GM19397 (cell line): ENCODE results near the gene PLEKHD1.

ENCODE experiments used
- ATAC-seq: cut with Tn5 transposase; IDR thresholded peaks from one replicate; pipeline ENCODE4 v1.9.1; 2021; ENCODE audit warnings: mild to moderate bottlenecking, moderate library complexity; ENCODE audit not compliant: unreplicated experiment

The PLEKHD1 gene

DNA sequence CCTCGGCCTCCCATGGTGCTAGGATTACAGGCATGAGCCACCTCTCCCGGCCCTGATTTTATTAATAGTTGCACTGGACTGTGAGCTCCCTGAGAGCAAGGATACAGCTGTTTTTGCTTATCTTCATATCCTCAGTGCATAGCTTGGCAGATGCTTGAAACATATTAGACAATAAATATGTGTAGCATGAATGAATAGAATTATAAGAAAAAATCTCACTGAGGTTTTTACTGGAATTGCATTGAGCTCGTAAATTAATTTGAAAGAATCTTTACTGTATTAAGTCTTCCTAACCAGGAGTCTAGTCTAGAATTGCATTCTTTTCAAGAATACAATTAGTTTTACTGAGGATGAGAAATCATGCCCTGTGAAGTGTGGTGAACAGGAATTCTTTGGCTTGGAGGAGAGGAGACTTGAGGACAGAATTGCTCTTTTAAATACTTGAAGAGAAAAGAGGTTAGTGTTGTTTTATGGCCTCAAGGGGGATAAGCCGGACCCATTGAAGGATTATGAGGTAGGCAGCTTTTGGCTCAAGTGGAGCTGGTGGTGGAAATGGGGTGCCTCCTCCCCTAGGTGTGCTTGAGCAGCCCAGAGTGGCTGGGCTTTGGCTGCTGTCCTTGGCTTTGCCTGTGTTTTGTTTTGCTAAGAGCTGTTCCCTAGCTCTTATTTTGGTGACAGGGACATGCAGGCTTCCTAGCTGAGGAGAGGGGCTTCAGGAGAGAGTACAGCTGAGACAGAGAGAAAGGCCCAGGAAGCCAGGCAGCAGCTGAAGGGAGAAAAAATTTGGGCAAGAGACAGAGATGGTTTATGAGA lies 34.0 kb downstream of the PLEKHD1 start:
- no peak for ATAC-seq

DNA sequence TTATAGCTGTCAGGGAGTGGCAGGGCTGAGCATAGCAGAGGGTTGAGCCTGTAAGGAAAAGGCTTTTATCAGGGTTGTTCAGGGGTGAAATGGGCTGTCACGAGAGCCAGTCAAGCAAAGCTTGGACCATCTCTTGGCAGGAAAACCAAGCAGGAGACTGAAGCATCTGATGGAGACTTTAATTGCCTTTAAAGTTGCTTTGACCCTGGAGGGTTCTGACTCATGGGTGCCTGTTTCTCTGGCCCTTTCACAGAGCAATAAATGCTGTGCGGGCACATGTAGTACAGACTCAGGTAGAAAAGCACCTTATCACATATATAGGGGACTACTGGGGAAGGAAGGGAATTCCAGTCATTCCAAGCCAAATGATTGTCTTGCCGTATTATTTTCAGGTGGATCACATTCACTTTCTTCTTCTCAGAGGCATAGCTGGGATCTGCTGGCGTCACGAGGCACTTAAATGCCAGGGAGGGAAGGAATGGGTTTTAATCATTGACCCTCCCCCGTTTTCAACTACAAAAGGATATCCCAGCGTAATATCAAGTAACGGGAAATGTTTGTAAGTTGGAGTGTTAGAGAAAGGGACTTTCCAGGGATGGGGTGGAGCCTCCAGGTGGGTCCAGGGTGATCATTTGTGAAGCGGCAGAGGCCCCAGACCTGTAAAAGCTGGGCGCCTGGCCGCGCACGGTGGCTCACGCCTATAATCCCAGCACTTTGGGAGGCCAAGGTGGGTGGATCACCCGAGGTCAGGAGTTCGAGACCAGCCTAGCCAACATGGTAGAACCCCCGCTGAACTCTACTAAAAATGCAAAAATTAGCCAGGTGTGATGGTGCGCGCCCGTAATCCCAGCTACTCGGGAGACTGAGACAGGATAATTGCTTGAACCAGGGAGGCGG lies 34.9 kb downstream of the PLEKHD1 start:
- ATAC-seq, result no peak

DNA sequence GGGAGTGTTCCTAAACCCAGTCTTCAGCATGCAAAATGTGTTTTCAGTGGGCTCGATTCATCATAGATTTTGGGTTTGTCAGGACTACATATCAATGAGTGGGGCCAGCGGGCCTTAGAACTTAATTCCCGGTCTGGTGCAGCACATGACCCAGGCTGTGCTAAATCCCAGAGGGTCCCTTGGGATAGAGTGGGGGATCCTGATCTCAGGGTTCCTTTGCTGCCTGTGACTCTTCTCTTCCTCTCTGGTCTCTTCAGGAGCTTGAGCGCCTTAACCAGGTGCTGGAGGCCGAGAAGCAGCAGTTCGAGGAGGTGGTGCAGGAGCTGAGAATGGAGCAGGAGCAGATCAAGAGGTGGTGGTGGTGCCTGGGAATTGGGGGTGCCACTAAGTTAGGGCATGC lies 37.5 kb downstream of the PLEKHD1 start:
- ATAC-seq, result no peak

DNA sequence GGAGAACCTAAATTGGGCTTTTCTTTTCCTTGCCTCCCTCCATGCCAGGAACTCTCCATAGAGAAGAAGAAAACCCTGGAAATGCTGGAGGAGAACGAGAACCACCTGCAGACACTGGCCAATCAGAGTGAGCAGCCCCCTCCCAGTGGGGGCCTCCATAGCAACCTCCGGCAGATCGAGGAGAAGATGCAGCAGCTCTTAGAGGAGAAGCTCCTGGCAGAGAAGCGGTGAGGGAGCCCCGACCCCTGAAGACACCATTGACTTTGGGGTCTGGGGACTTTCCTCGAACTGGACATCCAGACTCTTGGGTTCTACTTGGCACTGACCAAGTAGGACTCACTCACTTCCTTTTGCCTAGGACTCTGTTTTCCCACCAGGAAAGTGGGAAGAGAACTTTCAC lies 41.4 kb downstream of the PLEKHD1 start:
- ATAC-seq, result no peak

DNA sequence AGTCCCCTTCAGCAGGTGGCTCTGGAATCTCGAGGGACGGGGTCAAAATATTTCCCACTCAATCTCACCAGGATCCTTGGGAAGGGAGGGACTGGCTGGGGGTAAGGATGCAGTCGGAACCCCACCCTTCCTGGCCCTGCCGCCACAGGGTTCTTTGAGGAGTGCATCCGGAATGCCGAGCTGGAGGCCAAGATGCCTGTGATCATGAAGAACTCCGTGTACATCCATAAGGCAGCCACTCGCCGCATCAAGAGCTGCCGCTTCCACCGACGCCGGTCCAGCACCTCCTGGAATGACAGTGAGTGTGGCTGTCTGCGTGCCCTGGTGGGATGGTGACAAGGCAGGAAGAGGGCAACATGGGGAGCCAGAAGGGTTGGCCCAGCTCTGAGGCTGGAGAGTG lies 43.1 kb downstream of the PLEKHD1 start:
- no peak for ATAC-seq

DNA sequence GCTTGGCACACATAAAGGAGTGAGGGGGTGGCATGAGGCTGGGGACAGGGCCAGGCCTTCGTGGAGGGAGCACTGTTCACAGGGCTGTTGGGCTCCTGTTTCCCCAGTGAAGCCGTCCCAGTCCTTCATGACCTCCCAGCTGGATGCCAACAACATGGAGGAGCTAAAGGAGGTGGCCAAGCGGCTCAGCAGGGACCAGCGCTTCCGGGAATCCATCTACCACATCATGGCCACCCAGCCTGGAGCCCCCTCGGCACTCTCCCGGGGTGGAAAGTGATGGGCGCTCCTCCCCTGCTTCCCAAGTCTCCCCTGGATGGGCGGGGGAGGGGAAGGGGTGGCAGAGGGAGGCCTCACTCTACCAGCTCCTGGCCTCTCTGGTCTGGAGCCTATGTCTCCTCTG lies 43.6 kb downstream of the PLEKHD1 start:
- no peak for ATAC-seq

DNA sequence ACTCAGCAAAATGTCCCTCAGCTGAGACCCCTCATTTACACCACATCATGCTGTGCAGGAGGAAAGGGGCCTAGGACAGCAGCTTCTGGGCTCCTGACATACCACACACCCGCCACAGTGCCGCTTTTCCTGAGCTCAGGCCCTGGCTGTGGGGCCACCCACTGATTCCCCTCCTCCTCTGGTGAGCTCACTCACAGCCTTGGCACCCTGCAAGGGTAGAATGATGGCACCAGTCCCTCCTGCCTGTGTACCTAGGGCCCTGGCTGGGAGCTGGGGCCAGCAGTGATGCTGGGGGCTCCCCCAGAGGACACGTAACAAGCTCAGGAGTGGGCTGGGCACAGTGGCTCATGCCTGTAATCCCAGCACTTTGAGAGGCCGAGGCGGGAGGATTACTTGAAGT lies 44.4 kb downstream of the PLEKHD1 start:
- no peak for ATAC-seq

DNA sequence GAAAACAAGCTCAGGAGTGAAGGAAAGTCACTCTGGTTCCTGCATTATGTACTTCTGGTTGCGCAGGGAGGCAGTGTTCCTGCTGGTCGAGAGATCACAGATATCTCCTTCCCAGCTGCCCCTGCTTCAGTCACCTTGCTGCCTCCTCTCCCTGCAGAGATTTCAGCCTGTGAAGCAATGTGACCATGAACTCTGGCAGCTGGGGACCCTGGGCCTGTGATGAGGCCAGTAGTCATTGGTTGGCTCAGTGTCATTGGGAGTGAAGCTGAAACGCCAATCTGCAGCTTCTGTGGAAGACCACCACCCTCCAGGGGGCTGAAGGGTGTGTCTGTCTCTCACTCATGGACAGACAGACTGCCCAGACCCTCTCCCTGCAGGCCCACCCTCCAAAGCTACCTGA lies 45.0 kb downstream of the PLEKHD1 start:
- ATAC-seq, result no peak

DNA sequence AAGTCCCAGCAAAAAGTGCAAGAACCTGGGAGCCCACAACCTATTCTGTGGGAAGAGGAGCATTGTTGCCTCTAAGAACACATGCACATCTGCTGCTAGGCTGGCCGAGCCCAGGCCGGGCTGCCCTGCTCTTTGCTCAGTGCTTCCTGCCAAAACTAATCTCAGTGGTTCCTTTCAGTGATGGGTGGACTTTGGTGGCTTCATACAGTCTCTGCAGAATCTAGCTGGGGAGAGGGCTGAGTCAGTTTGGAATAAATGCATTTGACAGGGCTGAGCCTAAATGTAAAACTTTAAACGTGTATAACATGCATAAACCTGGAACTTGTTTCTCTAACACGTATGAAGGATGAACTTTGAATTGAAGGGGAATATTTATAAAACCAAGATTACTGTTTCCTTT lies 45.6 kb downstream of the PLEKHD1 start:
- ATAC-seq, result no peak

DNA sequence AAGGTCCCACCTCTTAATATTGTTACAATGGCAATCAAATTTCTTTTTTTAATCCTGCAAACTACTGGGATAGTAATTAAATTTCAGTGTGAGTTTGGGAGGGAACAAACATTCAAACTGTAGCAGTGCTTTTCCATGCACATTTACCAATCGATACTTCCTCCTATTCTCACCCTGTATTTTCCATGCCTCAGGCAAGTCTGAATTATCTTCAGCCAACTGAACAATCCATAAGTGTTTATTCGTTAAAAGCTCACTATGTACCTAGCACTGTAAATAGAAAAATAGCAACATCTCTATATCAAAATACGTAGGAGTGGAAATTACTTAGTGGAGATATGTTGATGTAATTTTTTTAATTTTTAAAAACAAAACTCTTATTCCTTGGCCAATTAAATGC lies 46.6 kb downstream of the PLEKHD1 start:
- ATAC-seq, result no peak

DNA sequence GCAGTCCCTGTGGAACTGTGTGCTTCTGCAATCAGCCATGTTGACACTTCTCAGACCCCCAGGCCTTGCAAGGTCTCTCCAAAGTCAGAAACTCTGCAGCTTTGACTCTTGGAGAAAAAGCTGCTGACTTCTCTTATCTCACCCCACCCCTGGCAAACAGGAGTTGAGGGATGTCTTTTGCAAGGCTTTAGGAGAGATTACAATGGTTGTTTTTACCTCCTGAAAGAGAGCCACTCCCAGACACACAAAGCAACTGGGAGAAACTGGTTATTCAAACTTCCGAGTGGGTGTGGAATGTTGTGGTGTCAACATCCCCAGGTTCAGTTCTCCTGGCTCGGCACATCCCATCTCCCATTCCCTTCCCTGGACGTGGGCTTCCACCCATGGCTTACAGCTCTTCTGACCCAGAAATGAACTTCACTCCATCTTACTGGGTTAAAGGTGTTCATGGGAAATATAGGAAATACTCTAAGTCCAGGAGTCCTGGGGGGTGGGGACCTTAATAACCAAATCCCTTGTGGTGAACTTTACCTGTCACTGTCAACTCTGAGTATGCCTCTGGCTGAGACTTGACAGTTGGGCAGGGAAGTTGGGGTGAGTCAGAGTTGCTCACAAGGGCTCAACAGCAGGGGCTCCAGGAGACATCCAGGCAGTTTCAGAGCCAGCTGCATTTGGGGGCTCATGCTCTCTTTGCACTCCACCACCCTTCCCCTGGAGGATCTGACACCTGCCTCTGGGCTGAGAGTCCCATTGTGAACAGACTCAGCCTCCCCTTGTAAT lies 48.2 kb downstream of the PLEKHD1 start:
- ATAC-seq, result no peak

DNA sequence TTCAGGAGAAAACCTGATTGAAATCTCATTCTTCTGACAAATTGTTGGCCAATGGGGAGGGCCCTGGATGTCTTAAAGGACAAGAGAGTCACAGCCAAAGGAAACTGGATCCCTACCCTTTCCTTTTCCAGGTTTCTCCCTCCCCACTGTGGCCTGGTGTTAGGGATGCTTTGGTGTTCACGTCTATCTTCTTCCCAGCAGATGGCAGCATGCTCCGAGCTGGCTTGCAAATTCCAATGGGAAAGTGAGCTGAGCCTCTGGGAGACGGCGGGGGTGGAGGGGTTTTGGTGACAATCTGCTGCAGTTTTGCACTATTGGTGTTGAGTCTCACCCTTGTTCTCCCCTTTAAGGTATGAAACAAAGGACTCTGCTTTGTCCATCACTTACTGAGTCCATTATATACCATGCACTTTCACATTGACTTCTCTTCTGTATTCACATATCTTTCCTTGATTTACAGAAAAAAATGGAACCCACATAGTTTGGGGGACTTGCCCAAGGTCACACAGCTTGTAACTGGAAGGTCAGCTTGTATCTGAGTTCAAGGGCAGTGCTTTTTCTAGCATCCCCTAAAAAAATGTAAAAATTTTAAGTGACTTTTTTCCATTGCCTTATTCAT lies 50.8 kb downstream of the PLEKHD1 start:
- ATAC-seq, result no peak

DNA sequence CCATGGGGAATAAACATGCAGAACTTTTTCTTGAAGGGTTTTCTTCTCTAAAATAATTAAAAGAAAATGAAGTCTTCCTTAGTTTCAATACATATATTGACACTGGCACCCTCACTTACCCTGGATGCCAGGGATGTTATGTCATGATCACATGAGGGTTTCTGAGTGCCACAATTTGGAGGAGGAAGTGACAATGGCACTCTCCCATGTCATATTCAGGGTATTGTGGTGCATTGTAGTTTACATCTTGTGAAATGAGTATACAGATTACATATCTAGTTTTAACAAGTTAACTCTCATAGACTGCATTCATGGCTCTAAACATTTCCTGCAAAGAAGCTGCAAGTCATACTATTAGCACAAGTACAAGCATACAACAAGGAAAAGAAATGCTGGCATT lies 52.4 kb downstream of the PLEKHD1 start:
- no peak for ATAC-seq

DNA sequence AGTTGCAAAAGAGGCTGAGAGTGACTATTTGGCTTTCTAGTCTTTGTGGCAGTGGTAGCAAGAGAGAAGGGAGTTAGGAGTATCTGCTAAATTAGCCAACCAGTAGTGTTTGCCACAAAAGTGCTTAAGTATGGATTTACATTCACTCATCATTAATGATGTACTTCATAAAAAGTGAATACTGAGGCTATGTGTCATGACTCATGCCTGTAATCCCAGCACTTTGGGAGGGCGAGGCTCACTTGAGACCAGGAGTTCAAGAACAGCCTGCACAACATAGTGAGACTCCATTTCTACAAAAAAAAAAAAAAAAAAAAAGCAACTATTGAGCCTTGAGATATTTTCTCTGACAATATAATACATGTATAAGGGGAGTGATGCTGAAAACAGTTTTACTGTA lies 53.4 kb downstream of the PLEKHD1 start:
- ATAC-seq, result no peak

DNA sequence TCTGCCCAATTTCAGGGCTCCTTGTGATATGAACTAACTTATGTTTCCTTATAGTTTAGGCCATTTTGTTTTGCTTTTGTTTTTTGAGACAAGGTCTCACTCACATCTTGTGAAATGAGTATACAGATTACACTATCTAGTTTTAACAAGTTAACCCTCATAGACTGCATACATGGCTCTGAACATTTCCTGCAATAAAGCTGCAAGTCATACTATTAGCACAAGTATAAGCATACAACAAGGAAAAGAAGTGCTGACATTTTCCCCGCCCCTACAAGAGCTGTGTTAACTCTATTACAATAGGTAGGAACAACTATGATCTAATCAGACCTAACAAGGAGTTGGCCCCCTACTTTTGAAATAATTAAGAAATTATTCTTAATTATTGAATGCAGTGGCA lies 54.2 kb downstream of the PLEKHD1 start:
- no peak for ATAC-seq

DNA sequence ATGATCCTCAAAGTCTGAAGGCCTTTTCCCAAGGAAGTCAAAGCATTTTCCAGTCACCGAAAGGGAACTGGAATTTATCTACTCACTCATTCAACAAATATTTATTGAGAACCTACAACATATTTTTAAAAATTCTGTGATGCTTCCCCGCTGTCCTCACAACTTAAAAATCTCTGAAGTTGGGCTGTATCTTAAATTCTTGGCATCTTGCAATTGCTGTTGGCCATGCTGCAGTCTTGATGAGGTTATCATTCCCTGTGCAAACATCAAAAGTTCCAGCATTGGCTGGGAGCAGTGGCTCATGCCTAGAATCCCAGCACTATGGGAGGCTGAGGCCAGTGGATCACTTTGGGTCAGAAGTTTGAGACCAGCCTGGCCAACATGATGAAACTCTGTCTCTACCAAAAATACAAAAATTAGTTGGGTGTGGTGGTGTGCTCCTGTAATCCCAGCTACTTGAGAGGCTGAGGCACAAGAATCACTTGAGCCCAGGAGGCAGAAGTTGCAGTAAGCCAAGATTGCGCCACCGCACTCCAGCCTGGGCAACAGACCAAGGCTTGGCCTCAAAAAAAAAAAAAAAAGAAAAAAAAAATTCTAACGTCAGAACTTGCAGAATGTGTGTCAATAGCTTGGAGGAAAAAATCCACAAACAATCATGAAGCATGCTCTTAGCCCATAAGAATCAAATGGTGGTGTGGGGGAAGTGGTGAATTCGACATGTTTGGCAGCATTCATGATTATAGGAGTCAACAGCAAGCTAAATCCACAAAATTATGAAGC lies 55.3 kb downstream of the PLEKHD1 start:
- no peak for ATAC-seq

DNA sequence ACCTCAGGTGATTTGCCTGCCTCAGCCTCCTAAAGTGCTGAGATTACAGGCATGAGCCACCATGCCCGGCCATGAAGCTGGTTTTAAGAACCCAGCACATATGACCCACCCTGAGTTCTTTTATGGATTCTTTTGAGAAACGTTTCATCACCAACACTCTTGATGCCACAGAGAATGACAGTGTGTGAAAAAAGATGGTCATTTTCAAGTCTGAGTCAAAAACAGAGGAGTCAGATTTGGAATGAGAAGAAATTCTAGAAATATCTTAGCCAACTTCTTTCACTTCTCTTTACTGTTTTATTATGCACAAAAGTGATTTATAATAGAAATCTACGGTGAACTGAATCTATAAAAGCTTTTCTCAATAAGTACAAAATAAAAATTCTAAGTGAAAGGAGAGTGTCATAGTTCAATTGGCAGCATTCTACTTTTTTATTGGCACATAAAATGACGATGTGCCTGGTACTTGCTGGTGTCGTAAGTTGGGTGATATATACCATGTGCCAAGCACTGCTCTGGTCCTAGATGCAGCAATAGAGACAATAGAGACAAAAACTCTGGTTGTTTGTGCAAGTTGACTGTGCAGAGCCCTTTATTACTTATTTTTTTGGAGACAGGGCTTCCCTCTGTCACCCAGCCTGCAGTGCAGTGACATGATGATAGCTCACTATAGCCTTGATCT lies 56.3 kb downstream of the PLEKHD1 start:
- no peak for ATAC-seq

DNA sequence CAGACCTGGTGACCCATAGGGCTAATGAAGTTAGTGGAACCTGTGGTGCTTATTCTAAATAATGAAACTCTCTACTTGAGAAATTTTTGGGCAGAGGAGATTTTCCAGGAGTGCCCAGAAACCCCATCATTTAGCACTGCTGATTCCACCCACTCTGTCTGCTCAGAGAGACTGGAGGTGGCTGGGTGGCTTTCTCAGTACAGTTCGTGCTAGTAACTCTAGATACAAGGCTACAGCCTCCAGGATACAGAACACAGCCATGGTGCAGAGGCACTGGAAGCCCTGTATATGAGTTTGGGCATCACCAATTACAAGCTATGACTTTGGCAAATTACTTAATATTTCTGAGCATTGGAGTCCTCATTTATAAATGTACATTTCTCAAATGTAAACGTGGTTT lies 57.8 kb downstream of the PLEKHD1 start:
- no peak for ATAC-seq

DNA sequence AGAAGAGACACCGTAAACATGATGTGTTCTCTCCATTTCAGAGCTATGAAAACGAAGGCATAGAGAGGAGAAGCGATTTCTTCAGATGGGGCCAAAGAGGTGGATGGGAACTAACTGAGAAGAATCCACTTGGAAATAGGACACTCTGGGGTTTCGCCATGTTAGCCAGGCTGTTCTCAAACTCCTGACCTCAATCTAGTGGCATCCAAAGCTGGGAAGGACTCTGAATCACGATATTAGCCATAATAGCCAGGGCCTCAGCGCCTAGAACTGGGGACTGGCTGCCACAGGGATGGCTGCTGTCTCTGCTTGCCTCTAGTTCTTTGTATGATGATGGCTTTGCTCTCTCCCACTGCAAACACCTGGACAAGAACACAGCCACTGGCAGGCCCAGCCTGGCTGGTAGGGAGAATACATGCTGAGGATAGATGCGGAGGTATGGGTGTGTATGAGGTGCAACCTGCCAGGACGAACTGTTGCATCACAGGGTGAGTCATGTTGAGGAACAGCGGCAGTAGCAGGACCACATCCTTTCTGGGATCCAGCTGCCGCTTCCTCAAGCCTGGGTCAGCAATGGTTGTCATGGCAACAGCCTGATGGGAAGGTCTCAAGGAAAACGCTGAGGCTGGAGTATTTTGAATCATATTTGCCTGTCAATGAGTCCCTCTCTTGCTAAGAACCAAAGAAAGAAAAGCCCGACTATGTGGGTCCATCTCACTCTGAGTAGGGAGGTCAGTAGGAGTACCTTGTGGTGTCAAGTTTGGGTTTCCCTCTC lies 59.0 kb downstream of the PLEKHD1 start:
- no peak for ATAC-seq
